Testis (tissue), 2 donors: ENCODE data around the gene WDR93.

ENCODE experiments used
- POLR2A ChIP-seq: fragments of 450-650 bp; IDR thresholded peaks from one replicate; pipeline ENCODE4 v1.6.1; 2017; ENCODE audit warnings: antibody characterized with exemption, mild to moderate bottlenecking, moderate library complexity
- TF ChIP-seq, protein P1 (sequence below), 3 experiments: fragments of 450-650 bp in 2 of 3; fragments of 200-600 bp in 1 of 3; sonication (generic) in 1 of 3; IDR thresholded peaks; one replicate each; pipeline ENCODE4 v1.5.1; 2016 to 2019; ENCODE audit warnings: antibody characterized with exemption in 3 of 3, mild to moderate bottlenecking in 2 of 3, moderate library complexity in 1 of 3

DNA sequence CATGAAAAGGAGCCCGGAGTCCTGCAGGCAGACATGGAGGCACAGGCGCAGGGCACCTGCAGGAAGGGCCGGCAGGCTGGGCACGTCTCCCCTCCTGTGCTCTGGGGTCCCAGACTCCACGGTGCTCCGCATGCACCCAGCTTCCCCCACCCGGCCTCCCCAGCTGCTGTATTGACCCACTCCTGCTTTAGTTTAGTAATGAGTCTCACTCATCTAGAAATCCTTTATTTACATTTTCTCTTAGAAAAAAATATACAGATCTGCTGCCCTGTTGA is 94.0 kb downstream of the WDR93 start:
- TF ChIP-seq, protein P1, sequence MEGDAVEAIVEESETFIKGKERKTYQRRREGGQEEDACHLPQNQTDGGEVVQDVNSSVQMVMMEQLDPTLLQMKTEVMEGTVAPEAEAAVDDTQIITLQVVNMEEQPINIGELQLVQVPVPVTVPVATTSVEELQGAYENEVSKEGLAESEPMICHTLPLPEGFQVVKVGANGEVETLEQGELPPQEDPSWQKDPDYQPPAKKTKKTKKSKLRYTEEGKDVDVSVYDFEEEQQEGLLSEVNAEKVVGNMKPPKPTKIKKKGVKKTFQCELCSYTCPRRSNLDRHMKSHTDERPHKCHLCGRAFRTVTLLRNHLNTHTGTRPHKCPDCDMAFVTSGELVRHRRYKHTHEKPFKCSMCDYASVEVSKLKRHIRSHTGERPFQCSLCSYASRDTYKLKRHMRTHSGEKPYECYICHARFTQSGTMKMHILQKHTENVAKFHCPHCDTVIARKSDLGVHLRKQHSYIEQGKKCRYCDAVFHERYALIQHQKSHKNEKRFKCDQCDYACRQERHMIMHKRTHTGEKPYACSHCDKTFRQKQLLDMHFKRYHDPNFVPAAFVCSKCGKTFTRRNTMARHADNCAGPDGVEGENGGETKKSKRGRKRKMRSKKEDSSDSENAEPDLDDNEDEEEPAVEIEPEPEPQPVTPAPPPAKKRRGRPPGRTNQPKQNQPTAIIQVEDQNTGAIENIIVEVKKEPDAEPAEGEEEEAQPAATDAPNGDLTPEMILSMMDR (IDR thresholded peaks at IDR 0.05): no peak
- no peak for TF ChIP-seq POLR2A
